H1 (cell line): ENCODE results near the gene TCAP. TPM values are rescaled to one million over a fixed set of nuclear protein-coding genes. Genes with fewer than 3 reads are reported as not detected.

ENCODE experiments used
- CTCF ChIA-PET: fragments of 300-600 bp; sonication (Branson Sonifier 250); formaldehyde crosslinking; loops from one replicate; lab custom pipeline; 2021; ENCODE audit not compliant: partially characterized antibody; lab: Charles Lee
- POLR2A ChIA-PET: fragments of 300-600 bp; sonication (Branson Sonifier 250); formaldehyde crosslinking; loops from one replicate; lab custom pipeline; 2021; ENCODE audit warnings: inconsistent platforms; ENCODE audit not compliant: partially characterized antibody; lab: Charles Lee
- DNase-seq, 2 experiments: peaks; one replicate each; pipeline versions ENCODE4 v3.0.0 to v3.0.0-alpha.2; 2010 to 2022; ENCODE audit warnings: low spot score in 2 of 2, low read depth in 1 of 2, mixed read lengths in 1 of 2
- FAIRE-seq: peaks from 2 replicates; lab custom pipeline; 2011; peaks lifted over from hg19 to GRCh38; lab: Jason Lieb, UNC
- H2AFZ ChIP-seq: 2 replicates; pipeline ENCODE4 v1.8.1; 2012; ENCODE audit warnings: low read length, inconsistent platforms
- H2AK5ac ChIP-seq: 2 replicates; pipeline ENCODE4 v1.6.1; 2013; ENCODE audit warnings: low read depth, low read length
- H2BK120ac ChIP-seq: replicated peaks from 2 replicates; pipeline ENCODE3; 2013; ENCODE audit warnings: low read depth, low read length, inconsistent platforms
- H2BK12ac ChIP-seq: 2 replicates; pipeline ENCODE4 v1.6.1; 2013; ENCODE audit warnings: low read depth, low read length
- H2BK15ac ChIP-seq: 2 replicates; pipeline ENCODE4 v1.6.1; 2013; ENCODE audit warnings: low read length
- H2BK20ac ChIP-seq: 2 replicates; pipeline ENCODE4 v1.6.1; 2013; ENCODE audit warnings: low read length
- H2BK5ac ChIP-seq: 2 replicates; pipeline ENCODE4 v1.6.1; 2013; ENCODE audit warnings: low read depth, low read length
- H3K14ac ChIP-seq: 2 replicates; pipeline ENCODE4 v1.6.1; 2013; ENCODE audit warnings: inconsistent platforms; ENCODE audit not compliant: insufficient read length
- H3K18ac ChIP-seq: 2 replicates; pipeline ENCODE4 v1.6.1; 2013; ENCODE audit warnings: low read length; ENCODE audit errors: extremely low read depth
- H3K23ac ChIP-seq: 2 replicates; pipeline ENCODE4 v1.6.1; 2013; ENCODE audit warnings: inconsistent platforms; ENCODE audit not compliant: insufficient read length
- H3K23me2 ChIP-seq: 2 replicates; pipeline ENCODE4 v1.6.1; 2013; ENCODE audit warnings: low read depth, low read length
- H3K27ac ChIP-seq: 2 replicates; pipeline ENCODE4 v1.6.1; 2011; ENCODE audit warnings: low read depth, low read length, inconsistent platforms
- H3K27me3 ChIP-seq, 4 experiments: replicated peaks in 1 of 4; 1 replicate in 1 of 4; 2 replicates in 3 of 4; pipeline versions ENCODE4 v1.6.1 to v1.8.1; 2011 to 2013; ENCODE audit warnings: low read length in 3 of 4, mild to moderate bottlenecking in 3 of 4, inconsistent platforms in 2 of 4, mixed read lengths in 2 of 4, moderate library complexity in 1 of 4; ENCODE audit not compliant: control insufficient read depth in 3 of 4, insufficient read depth in 3 of 4; ENCODE audit errors: extremely low read depth in 1 of 4
- H3K36me3 ChIP-seq, 4 experiments: 2 replicates each; pipeline versions ENCODE4 v1.6.1 to v1.8.1; 2011 to 2013; ENCODE audit warnings: mild to moderate bottlenecking in 4 of 4, low read length in 3 of 4, moderate library complexity in 2 of 4, control low read depth in 1 of 4, inconsistent platforms in 1 of 4; ENCODE audit not compliant: insufficient read depth in 4 of 4, control insufficient read depth in 2 of 4
- H3K4ac ChIP-seq: replicated peaks from 2 replicates; pipeline ENCODE3; 2013; ENCODE audit warnings: low read length, low read depth, mixed read lengths, inconsistent platforms; ENCODE audit not compliant: insufficient read length
- H3K4me1 ChIP-seq, 4 experiments: replicated peaks in 1 of 4; 1 replicate in 1 of 4; 2 replicates in 3 of 4; pipeline versions ENCODE4 v1.6.1 to v1.8.1; 2011 to 2013; ENCODE audit warnings: low read length in 3 of 4, inconsistent platforms in 2 of 4, mixed read lengths in 1 of 4; ENCODE audit not compliant: insufficient read depth in 4 of 4, control insufficient read depth in 3 of 4
- H3K4me2 ChIP-seq, 2 experiments: 2 replicates each; pipeline versions ENCODE4 v1.6.1 to v1.8.1; 2011 to 2013; ENCODE audit warnings: low read depth in 2 of 2, low read length in 2 of 2, control low read depth in 1 of 2, inconsistent platforms in 1 of 2, mild to moderate bottlenecking in 1 of 2; ENCODE audit not compliant: insufficient read depth in 1 of 2
- H3K4me3 ChIP-seq, 4 experiments: fragments of 200-600, 300-600 bp in 1 of 4; sonication (generic), shearing (Covaris generic), sonication (Bioruptor Twin) in 1 of 4; 2 replicates each; pipeline versions ENCODE4 v1.5.1 to v1.8.1; 2011 to 2016; ENCODE audit warnings: low read length in 4 of 4, low read depth in 3 of 4, control low read depth in 2 of 4, inconsistent platforms in 2 of 4, mild to moderate bottlenecking in 2 of 4, mixed read lengths in 1 of 4, moderate library complexity in 1 of 4; ENCODE audit not compliant: insufficient read depth in 2 of 4; ENCODE audit errors: extremely low read depth in 1 of 4
- H3K56ac ChIP-seq: replicated peaks from 2 replicates; pipeline ENCODE3; 2013; ENCODE audit warnings: low read depth, mild to moderate bottlenecking, mixed read lengths, low read length, inconsistent platforms; ENCODE audit not compliant: insufficient read length
- H3K79me1 ChIP-seq: 2 replicates; pipeline ENCODE4 v1.6.1; 2013; ENCODE audit warnings: low read depth, low read length, control low read depth
- H3K79me2 ChIP-seq, 2 experiments: 2 replicates each; pipeline versions ENCODE4 v1.6.1 to v1.8.1; 2012 to 2013; ENCODE audit warnings: low read length in 2 of 2, mild to moderate bottlenecking in 2 of 2, inconsistent platforms in 1 of 2; ENCODE audit not compliant: insufficient read depth in 2 of 2, control insufficient read depth in 1 of 2
- H3K9ac ChIP-seq, 4 experiments: replicated peaks in 1 of 4; 1 replicate in 1 of 4; 2 replicates in 3 of 4; pipeline versions ENCODE4 v1.6.1 to v1.8.1; 2011 to 2013; ENCODE audit warnings: low read depth in 3 of 4, low read length in 3 of 4, control low read depth in 2 of 4, mild to moderate bottlenecking in 2 of 4, moderate library complexity in 2 of 4, inconsistent platforms in 1 of 4; ENCODE audit errors: extremely low read depth in 1 of 4
- H3K9me3 ChIP-seq, 2 experiments: 2 replicates each; pipeline versions ENCODE4 v1.6.1 to v1.8.1; 2012 to 2013; ENCODE audit warnings: mild to moderate bottlenecking in 2 of 2, moderate library complexity in 2 of 2, control low read depth in 1 of 2, inconsistent platforms in 1 of 2, low read depth in 1 of 2, low read length in 1 of 2, mixed read lengths in 1 of 2; ENCODE audit not compliant: insufficient read depth in 2 of 2
- H4K20me1 ChIP-seq, 2 experiments: replicated peaks in 1 of 2; 2 replicates each; pipeline versions ENCODE3 to v1.8.1; 2011 to 2013; ENCODE audit warnings: inconsistent platforms in 2 of 2, low read length in 2 of 2, mild to moderate bottlenecking in 1 of 2; ENCODE audit not compliant: insufficient read depth in 2 of 2, control insufficient read depth in 1 of 2
- H4K5ac ChIP-seq: 2 replicates; pipeline ENCODE4 v1.6.1; 2013; ENCODE audit warnings: low read length, low read depth, mixed read lengths, inconsistent platforms; ENCODE audit not compliant: insufficient read length
- H4K8ac ChIP-seq: 2 replicates; pipeline ENCODE4 v1.8.0; 2013; ENCODE audit warnings: mild to moderate bottlenecking, moderate library complexity, low read length, inconsistent platforms; ENCODE audit not compliant: insufficient read depth; ENCODE audit errors: extremely low read depth
- H4K91ac ChIP-seq: replicated peaks from 2 replicates; pipeline ENCODE3; 2013; ENCODE audit warnings: low read length, mixed read lengths, inconsistent platforms; ENCODE audit not compliant: insufficient read length
- GTF2F1 ChIP-seq: IDR thresholded peaks from 2 replicates; pipeline ENCODE4 v1.6.1; 2012; ENCODE audit warnings: low read depth, low read length, improper control_type of control experiment, borderline replicate concordance
- HDAC6 ChIP-seq: IDR thresholded peaks from one replicate; pipeline ENCODE4 v1.7.1; 2012; ENCODE audit warnings: low read depth, mild to moderate bottlenecking, inconsistent platforms, low read length, moderate library complexity
- MAFK ChIP-seq: IDR thresholded peaks from 2 replicates; pipeline ENCODE4 v1.6.1; 2012; ENCODE audit warnings: low read depth, mild to moderate bottlenecking, improper control_type of control experiment, low read length
- PHF8 ChIP-seq: fragments of 200-600 bp; sonication (generic); conservative IDR thresholded peaks from 2 replicates; pipeline ENCODE4 v1.7.1; 2012; ENCODE audit warnings: low read depth, mild to moderate bottlenecking, inconsistent platforms, low read length, moderate library complexity
- SAP30 ChIP-seq: fragments of 300-600 bp; sonication (generic); IDR thresholded peaks from 2 replicates; pipeline ENCODE4 v1.7.1; 2012; ENCODE audit warnings: low read length, moderate library complexity, mild to moderate bottlenecking, inconsistent platforms; ENCODE audit not compliant: insufficient read depth, insufficient replicate concordance
- SP4 ChIP-seq: IDR thresholded peaks from 2 replicates; pipeline ENCODE4 v1.6.1; 2012; ENCODE audit warnings: low read length, inconsistent platforms
- WGBS, 2 experiments: shearing (Covaris generic) in 1 of 2; methylation state at CpG; one replicate each; pipeline versions ENCODE4 v1.1.6 to v1.1.7; 2013 to 2015; ENCODE audit warnings: low lambda C conversion rate in 2 of 2, mixed read lengths in 2 of 2, inconsistent platforms in 1 of 2, low coverage in 1 of 2, missing lambda C conversion rate in 1 of 2; ENCODE audit not compliant: insufficient replicate concordance in 2 of 2, insufficient coverage in 1 of 2, insufficient read length in 1 of 2; ENCODE audit errors: extremely low coverage in 1 of 2, missing lambda C conversion rate in 1 of 2; 5-methylcytosine and 5-hydroxymethylcytosine counted together
- polyA plus RNA-seq, 7 experiments: library from polyadenylated mRNA; depleted of rRNA in 3 of 7; stranded (reverse) in 5 of 7; unstranded in 2 of 7; fragments of >200 nt in 5 of 7; fragments of 200-250 nt in 2 of 7; gene quantifications; 1 replicate in 5 of 7; 2 replicates in 1 of 7; 4 replicates in 1 of 7; pipeline versions ENCODE4 v1.2.1 to v1.2.3, GENCODE V29; 2011 to 2013; ENCODE audit warnings: missing spikeins in 2 of 7, mixed read lengths in 2 of 7
- total RNA-seq: library from RNA; stranded (reverse); fragmentation: NEBNext Ultra II Directional; extraction: Animal tissue kit (Norgen Biotek cat#: 25700); gene quantifications from 2 replicates; pipeline ENCODE4 v1.2.1, GENCODE V29; 2021

The TCAP gene
- total and polyA plus RNA-seq, 2 of the 8 experiments (the other 6 are each of a cell fraction or from before 2014, with no cell fraction given), result 0.82 to 1.4 TPM

DNA sequence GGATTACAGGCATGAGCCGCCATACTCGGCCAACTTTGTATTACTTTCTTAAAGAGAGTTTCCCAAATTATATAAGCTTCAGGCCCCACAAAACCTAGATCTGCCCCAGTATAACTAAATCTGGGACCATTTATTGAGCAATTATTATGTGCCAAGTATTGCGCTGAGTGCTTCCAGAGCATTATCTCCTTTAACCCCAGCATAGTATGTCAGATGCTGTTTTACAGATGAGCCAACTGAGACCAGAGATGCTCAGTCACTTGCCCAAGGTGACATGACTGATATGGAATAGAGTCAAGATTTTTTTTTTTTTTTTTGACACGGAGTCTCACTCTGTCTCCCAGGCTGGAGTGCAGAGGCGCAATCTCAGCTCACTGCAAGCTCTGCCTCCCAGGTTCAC, 32.8 kb downstream of the TCAP start:
- Histone ChIP-seq H2BK15ac (no peak overlapping the region), H3K79me1 (peaks cover 2% of the 10 kb centered on the region; the same call in 1 of the 2 replicates), H3K4me1 (peaks cover 20 to 41% (median 28%) of the 10 kb centered on the region in 4 experiments), H3K9me3 (no peaks in the 10 kb centered on the region), H3K14ac (no peak overlapping the region), H3K27ac (no peak overlapping the region), H4K5ac (no peak overlapping the region), H2BK120ac (peak overlapping the region; percentile 59), H2BK5ac (no peak overlapping the region), H3K23ac (no peak overlapping the region), H3K36me3 (no peaks in the 10 kb centered on the region), H3K56ac (no peak overlapping the region), H2AFZ (no peak overlapping the region), H2AK5ac (no peak overlapping the region), H3K79me2 (peaks cover 22 to 49% of the 10 kb centered on the region in 2 experiments), H2BK20ac (no peak overlapping the region), H3K27me3 (no peaks in the 10 kb centered on the region), H3K4me2 (no peak overlapping the region), H3K18ac (no peak overlapping the region), H2BK12ac (no peak overlapping the region), H3K23me2 (peaks cover 13% of the 10 kb centered on the region), H4K8ac (no peak overlapping the region), H3K4me3 (no peak overlapping the region), H4K20me1 (peaks cover 5 to 10% of the 10 kb centered on the region in 2 experiments), H3K4ac (no peak overlapping the region), H3K9ac (no peak overlapping the region), H4K91ac (no peak overlapping the region)
- 95% methylated on average over 5 of the region's 5 CpGs; no CpG with 5 or more reads in 1 of the 2 experiments for WGBS, 2 experiments
- CTCF ChIA-PET, result interaction anchor here (0.6 to 52.4 kb wide), 4 partner anchors 32 to 172 kb away, joined by 3 to 1885 read pairs (median 19); partner anchors contain the start of genes MIEN1, PPP1R1B and STARD3
- no peak for DNase-seq
- POLR2A ChIA-PET, result interaction anchor here (0.8 to 38.1 kb wide), 4 partner anchors 21 to 44 kb away, joined by 3 to 708 read pairs (median 12); partner anchors contain the start of genes MIEN1, PGAP3, PNMT and TCAP
- TF ChIP-seq PHF8 (no peak), SP4 (no peak), HDAC6 (no peak), GTF2F1 (no peak), SAP30 (no peak), MAFK (no peak)
- no peak for FAIRE-seq
